HFFc6 (cell line): ENCODE results near the gene CLTCL1. TPM values are rescaled to one million over a fixed set of nuclear protein-coding genes. Genes with fewer than 3 reads are reported as not detected.
A peak's percentile ranks its signal among the peaks of the same experiment; 100 is the strongest.

Experiments
- DNase-seq: peaks from one replicate; pipeline ENCODE4 v3.0.0-alpha.2; 2018
- H3K27ac Mint-ChIP-seq: 2 replicates; pipeline ENCODE4 v1.8.0; 2020; ENCODE audit warnings: mild to moderate bottlenecking, mixed read lengths
- H3K27me3 Mint-ChIP-seq: 2 replicates; pipeline ENCODE4 v1.8.0; 2021; ENCODE audit warnings: mild to moderate bottlenecking, moderate library complexity, mixed read lengths; ENCODE audit not compliant: insufficient read depth
- H3K36me3 Mint-ChIP-seq: 2 replicates; pipeline ENCODE4 v1.8.0; 2021; ENCODE audit warnings: low read depth, mixed read lengths
- H3K4me1 Mint-ChIP-seq: 2 replicates; pipeline ENCODE4 v1.8.0; 2020; ENCODE audit warnings: low read depth, mixed read lengths
- H3K4me3 Mint-ChIP-seq: 2 replicates; pipeline ENCODE4 v1.8.0; 2020; ENCODE audit warnings: mild to moderate bottlenecking, moderate library complexity, mixed read lengths
- H3K9me3 Mint-ChIP-seq: 2 replicates; pipeline ENCODE4 v1.8.0; 2020; ENCODE audit warnings: mild to moderate bottlenecking, mixed read lengths
- total RNA-seq, 6 experiments: library from RNA; stranded (reverse); fragmentation: NEBNext Ultra II Directional; extraction: Animal tissue kit (Norgen Biotek cat#: 25700); gene quantifications; 2 replicates in 1 of 6; 3 replicates in 5 of 6; pipeline ENCODE4 v1.2.3, GENCODE V29; 2021
- TF ChIP-seq, protein P1 (sequence below): fragments of 200-600 bp; sonication (generic); IDR thresholded peaks from 2 replicates; pipeline ENCODE4 v1.5.0; 2021; ENCODE audit warnings: antibody characterized with exemption, mild to moderate bottlenecking

Gene CLTCL1
- total RNA-seq, 6 experiments from 2014 or later, result 6.3 to 9.0 (median 7.3) TPM

DNA sequence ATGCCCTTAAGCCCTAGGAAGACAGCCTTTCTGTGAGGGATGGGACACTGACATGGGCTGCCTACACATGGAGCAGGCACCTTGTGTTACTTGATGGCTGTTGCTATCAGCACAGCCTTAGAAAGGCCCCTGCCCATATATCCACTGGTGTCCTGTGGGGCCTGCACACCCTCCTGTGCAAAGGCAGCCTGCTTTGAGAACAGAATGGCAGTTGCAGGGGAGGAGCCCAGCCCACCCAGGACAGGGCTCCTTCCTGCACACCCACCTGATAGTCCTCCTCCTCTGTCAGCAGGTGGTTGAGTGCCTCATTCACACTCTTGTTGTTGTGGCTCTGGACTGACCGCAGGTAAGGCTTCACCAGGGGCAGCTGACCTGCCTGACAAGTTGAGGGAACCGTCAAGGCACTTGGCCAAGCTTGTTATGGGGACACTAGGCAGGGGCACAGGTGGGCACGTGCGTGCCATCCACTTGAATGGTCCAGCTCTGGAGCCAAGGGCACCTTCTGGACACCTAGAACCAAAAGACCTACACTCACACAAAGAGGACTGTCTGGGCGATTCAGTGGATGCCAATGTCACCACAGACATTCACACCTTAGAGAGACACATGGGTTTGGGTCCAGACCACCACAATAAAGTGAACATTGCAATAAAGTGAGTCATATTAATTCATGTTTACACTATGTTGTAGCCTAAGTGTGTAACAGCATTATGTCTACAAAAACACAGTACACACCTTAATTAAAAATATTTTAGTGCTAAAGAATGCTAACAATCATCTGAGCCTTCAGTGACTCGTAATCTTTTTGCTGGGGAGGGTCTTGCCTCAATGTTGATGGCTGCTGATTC lies 103.6 kb downstream of the CLTCL1 start:
- Mint-ChIP-seq H3K4me1 (peaks cover 9% of the 10 kb centered on the region), H3K9me3 (no peaks in the 10 kb centered on the region), H3K4me3 (no peak overlapping the region), H3K27ac (no peak overlapping the region), H3K27me3 (peaks cover 7% of the 10 kb centered on the region), H3K36me3 (no peaks in the 10 kb centered on the region)
- TF ChIP-seq, protein P1, sequence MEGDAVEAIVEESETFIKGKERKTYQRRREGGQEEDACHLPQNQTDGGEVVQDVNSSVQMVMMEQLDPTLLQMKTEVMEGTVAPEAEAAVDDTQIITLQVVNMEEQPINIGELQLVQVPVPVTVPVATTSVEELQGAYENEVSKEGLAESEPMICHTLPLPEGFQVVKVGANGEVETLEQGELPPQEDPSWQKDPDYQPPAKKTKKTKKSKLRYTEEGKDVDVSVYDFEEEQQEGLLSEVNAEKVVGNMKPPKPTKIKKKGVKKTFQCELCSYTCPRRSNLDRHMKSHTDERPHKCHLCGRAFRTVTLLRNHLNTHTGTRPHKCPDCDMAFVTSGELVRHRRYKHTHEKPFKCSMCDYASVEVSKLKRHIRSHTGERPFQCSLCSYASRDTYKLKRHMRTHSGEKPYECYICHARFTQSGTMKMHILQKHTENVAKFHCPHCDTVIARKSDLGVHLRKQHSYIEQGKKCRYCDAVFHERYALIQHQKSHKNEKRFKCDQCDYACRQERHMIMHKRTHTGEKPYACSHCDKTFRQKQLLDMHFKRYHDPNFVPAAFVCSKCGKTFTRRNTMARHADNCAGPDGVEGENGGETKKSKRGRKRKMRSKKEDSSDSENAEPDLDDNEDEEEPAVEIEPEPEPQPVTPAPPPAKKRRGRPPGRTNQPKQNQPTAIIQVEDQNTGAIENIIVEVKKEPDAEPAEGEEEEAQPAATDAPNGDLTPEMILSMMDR, result no peak
- DNase-seq, result no peak

- Mint-ChIP-seq H3K4me3 (peak overlapping the region; percentile 53; the same call in 1 of the 2 replicates), H3K4me1 (peaks cover 11% of the 10 kb centered on the region), H3K9me3 (no peaks in the 10 kb centered on the region), H3K27me3 (peaks cover 2% of the 10 kb centered on the region), H3K36me3 (no peaks in the 10 kb centered on the region), H3K27ac (peak overlapping the region; percentile 92)
- DNase-seq, result no peak
- TF ChIP-seq, protein P1, result no peak
Measured at GRCh38 chr22:19184276-19184997, 107.1 kb downstream of the CLTCL1 start.

- peaks cover 2% of the 10 kb centered on the region for H3K27me3 Mint-ChIP-seq
- no peaks in the 10 kb centered on the region for H3K9me3 Mint-ChIP-seq
- no peaks in the 10 kb centered on the region for H3K36me3 Mint-ChIP-seq
- TF ChIP-seq, protein P1, result no peak
- H3K4me3 Mint-ChIP-seq, result no peak overlapping the region
- no peak for DNase-seq
- H3K27ac Mint-ChIP-seq, result no peak overlapping the region
- peaks cover 15% of the 10 kb centered on the region for H3K4me1 Mint-ChIP-seq
Measured at GRCh38 chr22:19183216-19183615, 108.3 kb downstream of the CLTCL1 start.

DNA sequence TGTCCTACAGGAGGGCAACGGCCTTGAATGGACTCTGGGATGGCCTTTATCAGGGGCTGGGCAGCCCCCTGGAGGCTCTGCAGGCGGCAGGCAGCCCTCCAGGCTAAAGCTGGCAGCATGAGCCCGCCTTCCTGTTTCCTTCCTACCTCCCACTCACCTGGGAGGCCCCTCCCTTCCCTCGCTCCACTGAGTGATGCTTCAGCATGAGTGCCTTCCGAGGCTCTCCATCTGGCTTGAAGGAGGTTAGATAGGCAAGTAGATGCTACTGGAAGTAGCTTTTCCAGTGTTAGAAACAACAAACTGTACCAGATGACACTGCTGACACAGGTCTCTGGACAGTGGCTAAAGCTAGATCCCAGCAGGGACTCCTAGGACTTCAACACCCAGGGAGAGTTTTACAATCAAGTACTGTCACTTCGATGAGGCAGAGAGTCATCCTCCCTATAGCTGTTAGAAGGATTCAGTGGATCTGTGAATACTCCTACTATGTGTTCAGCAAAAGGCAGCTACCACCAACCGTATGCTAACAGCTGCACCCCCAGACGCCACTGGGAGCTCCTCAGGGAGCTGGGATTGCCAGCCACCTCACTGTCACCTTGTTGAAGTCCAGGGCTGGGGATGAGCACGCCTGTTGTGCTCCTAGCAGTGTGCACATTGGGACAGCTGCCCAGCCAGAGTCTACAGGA lies 108.9 kb downstream of the CLTCL1 start:
- TF ChIP-seq, protein P1, result no peak
- no peak overlapping the region for H3K27ac Mint-ChIP-seq

GRCh38 chr22:19181786-19182471 lies 109.6 kb downstream of the CLTCL1 start:
- TF ChIP-seq, protein P1, result no peak
- no peak for DNase-seq
- Mint-ChIP-seq H3K27me3 (peaks cover 2% of the 10 kb centered on the region), H3K4me1 (peaks cover 18% of the 10 kb centered on the region), H3K4me3 (no peak overlapping the region), H3K9me3 (no peaks in the 10 kb centered on the region), H3K27ac (no peak overlapping the region), H3K36me3 (no peaks in the 10 kb centered on the region)

More for the DNA sequence above, 108.9 kb downstream of the CLTCL1 start:
- no peak for DNase-seq
- Mint-ChIP-seq H3K27me3 (peaks cover 2% of the 10 kb centered on the region), H3K36me3 (no peaks in the 10 kb centered on the region), H3K9me3 (no peaks in the 10 kb centered on the region), H3K4me1 (peaks cover 15% of the 10 kb centered on the region), H3K4me3 (no peak overlapping the region)
